T-helper 17 cell (primary cell): ENCODE measurements around the gene CKAP2. TPM values are rescaled to one million over a fixed set of nuclear protein-coding genes. Genes with fewer than 3 reads are reported as not detected.

Experiments used
- ATAC-seq: fragments of 150-1000 bp; cut with Tn5 transposase; 2 replicates; pipeline ENCODE4 v1.10.0; 2021; ENCODE audit warnings: mild to moderate bottlenecking, moderate library complexity
- DNase-seq, 3 donors: peaks; one replicate each; pipeline versions ENCODE4 v3.0.0 to v3.0.0-alpha.2; 2020 to 2021
- H3K9me3 ChIP-seq: one replicate; pipeline ENCODE4 v1.7.0; 2013; ENCODE audit warnings: low read length, mild to moderate bottlenecking; ENCODE audit not compliant: control insufficient read depth, poor library complexity, severe bottlenecking
- H3K27ac Mint-ChIP-seq: one replicate; pipeline ENCODE4 v1.8.0; 2022; ENCODE audit warnings: mild to moderate bottlenecking, moderate library complexity, mixed read lengths
- H3K27me3 Mint-ChIP-seq: one replicate; pipeline ENCODE4 v1.8.0; 2022; ENCODE audit warnings: mixed read lengths
- H3K36me3 Mint-ChIP-seq: one replicate; pipeline ENCODE4 v1.8.0; 2022; ENCODE audit warnings: low read depth, mixed read lengths
- H3K4me1 Mint-ChIP-seq: one replicate; pipeline ENCODE4 v1.8.0; 2022; ENCODE audit warnings: mild to moderate bottlenecking, mixed read lengths
- H3K4me3 Mint-ChIP-seq: one replicate; pipeline ENCODE4 v1.8.0; 2022; ENCODE audit warnings: mild to moderate bottlenecking, moderate library complexity, mixed read lengths
- total RNA-seq, 4 donors: library from RNA in 2 of 4; stranded (reverse) in 2 of 4; gene quantifications; one replicate each; pipeline ENCODE4 v1.2.3 and lab custom pipeline; 2022 to 2026

The CKAP2 gene
- total RNA-seq, 2 donors from 2014 or later: 21.8 to 27.8 TPM

GRCh38 chr13:52446265-52446664 is 9.0 kb upstream of the CKAP2 start:
- no peak overlapping the region for H3K4me3 Mint-ChIP-seq
- no peak for ATAC-seq
- H3K27ac Mint-ChIP-seq: no peak overlapping the region

GRCh38 chr13:52447354-52447753 is 7.9 kb upstream of the CKAP2 start:
- ATAC-seq: no peak
- H3K9me3 ChIP-seq: no peaks in the 10 kb centered on the region
- Mint-ChIP-seq H3K27me3 (no peaks in the 10 kb centered on the region), H3K36me3 (no peaks in the 10 kb centered on the region), H3K4me3 (no peak overlapping the region), H3K4me1 (peaks cover 28% of the 10 kb centered on the region), H3K27ac (no peak overlapping the region)
- no peak for DNase-seq

More at GRCh38 chr13:52446265-52446664, 9.0 kb upstream of the CKAP2 start:
- no peaks in the 10 kb centered on the region for H3K27me3 Mint-ChIP-seq
- no peaks in the 10 kb centered on the region for H3K36me3 Mint-ChIP-seq
- H3K9me3 ChIP-seq: no peaks in the 10 kb centered on the region
- peaks cover 28% of the 10 kb centered on the region for H3K4me1 Mint-ChIP-seq
- no peak for DNase-seq

- ATAC-seq (no peak), DNase-seq (no peak)
- H3K36me3 Mint-ChIP-seq: no peaks in the 10 kb centered on the region
- no peak overlapping the region for H3K4me3 Mint-ChIP-seq
- peaks cover 25% of the 10 kb centered on the region for H3K4me1 Mint-ChIP-seq
- H3K27me3 Mint-ChIP-seq: no peaks in the 10 kb centered on the region
- peak overlapping the region; percentile 85 for H3K27ac Mint-ChIP-seq
- no peaks in the 10 kb centered on the region for H3K9me3 ChIP-seq
These were observed 7.3 kb upstream of the CKAP2 start for GRCh38 chr13:52447815-52448552.

- Mint-ChIP-seq H3K36me3 (no peaks in the 10 kb centered on the region), H3K4me1 (peaks cover 33% of the 10 kb centered on the region), H3K4me3 (peak overlapping the region; percentile 95), H3K27ac (peak overlapping the region; percentile 85), H3K27me3 (no peaks in the 10 kb centered on the region)
- no peaks in the 10 kb centered on the region for H3K9me3 ChIP-seq
- ATAC-seq (no peak), DNase-seq (no peak)
These were observed 5.8 kb upstream of the CKAP2 start for GRCh38 chr13:52449331-52450011.

GRCh38 chr13:52450012-52450792 is 5.1 kb upstream of the CKAP2 start, which contains the start of gene VPS36:
Gene VPS36, minus strand, starts transcription at chr13:52450634. Its CDS starts 40 bp downstream, at chr13:52450594.
- Mint-ChIP-seq H3K27ac (peak within 1 kb of the TSS; percentile 85), H3K27me3 (no peaks in the 10 kb centered on the region), H3K4me1 (peaks cover 40% of the 10 kb centered on the region), H3K36me3 (peaks cover under 1% of the 10 kb centered on the region), H3K4me3 (peak within 1 kb of the TSS; percentile 95)
- DNase-seq (peak; percentile 91 to 98 (median 97)), ATAC-seq (peak; percentile 76)
- H3K9me3 ChIP-seq: no peaks in the 10 kb centered on the region

GRCh38 chr13:52450793-52451116 is 4.5 kb upstream of the CKAP2 start:
- peak overlapping the region; percentile 76 for H3K4me3 Mint-ChIP-seq
- H3K4me1 Mint-ChIP-seq: peaks cover 42% of the 10 kb centered on the region
- peak overlapping the region; percentile 68 for H3K27ac Mint-ChIP-seq
- DNase-seq (no peak), ATAC-seq (no peak)
- peaks cover 2% of the 10 kb centered on the region for H3K36me3 Mint-ChIP-seq
- no peaks in the 10 kb centered on the region for H3K27me3 Mint-ChIP-seq
- no peaks in the 10 kb centered on the region for H3K9me3 ChIP-seq

- Mint-ChIP-seq H3K27me3 (no peaks in the 10 kb centered on the region), H3K36me3 (peaks cover 2% of the 10 kb centered on the region), H3K27ac (peak overlapping the region; percentile 68), H3K4me1 (peaks cover 46% of the 10 kb centered on the region), H3K4me3 (peak overlapping the region; percentile 76)
- no peaks in the 10 kb centered on the region for H3K9me3 ChIP-seq
- ATAC-seq (no peak), DNase-seq (no peak)
These were observed 4.0 kb upstream of the CKAP2 start for GRCh38 chr13:52451135-52451804.

- Mint-ChIP-seq H3K4me3 (no peak overlapping the region), H3K4me1 (peaks cover 45% of the 10 kb centered on the region), H3K27ac (peak overlapping the region; percentile 97), H3K36me3 (peaks cover 2% of the 10 kb centered on the region), H3K27me3 (no peaks in the 10 kb centered on the region)
- DNase-seq (no peak), ATAC-seq (no peak)
- H3K9me3 ChIP-seq: no peaks in the 10 kb centered on the region
These were observed 2.8 kb upstream of the CKAP2 start for GRCh38 chr13:52452470-52452869.

GRCh38 chr13:52454459-52454819 is 839 bp upstream of the CKAP2 start:
- H3K4me1 Mint-ChIP-seq: peaks cover 31% of the 10 kb centered on the region
- H3K27me3 Mint-ChIP-seq: no peaks in the 10 kb centered on the region
- H3K36me3 Mint-ChIP-seq: peaks cover 2% of the 10 kb centered on the region
- H3K9me3 ChIP-seq: no peaks in the 10 kb centered on the region
- H3K27ac Mint-ChIP-seq: peak overlapping the region; percentile 97
- peak; percentile 2 for ATAC-seq
- H3K4me3 Mint-ChIP-seq: peak overlapping the region; percentile 97
- peak in 2 of 3 donors; percentile 9 to 10 for DNase-seq

GRCh38 chr13:52455677-52456041 is 381 bp downstream of the CKAP2 start:
- H3K9me3 ChIP-seq: no peaks in the 10 kb centered on the region
- Mint-ChIP-seq H3K27ac (peak overlapping the region; percentile 97), H3K27me3 (no peaks in the 10 kb centered on the region), H3K4me3 (peak overlapping the region; percentile 97), H3K36me3 (peaks cover 2% of the 10 kb centered on the region), H3K4me1 (peaks cover 27% of the 10 kb centered on the region)
- ATAC-seq: peak; percentile 39
- peak; percentile 52 to 72 (median 68) for DNase-seq

- H3K9me3 ChIP-seq: no peaks in the 10 kb centered on the region
- no peak overlapping the region for H3K27ac Mint-ChIP-seq
- DNase-seq (no peak), ATAC-seq (no peak)
- no peaks in the 10 kb centered on the region for H3K27me3 Mint-ChIP-seq
- H3K4me1 Mint-ChIP-seq: peaks cover 26% of the 10 kb centered on the region
- H3K4me3 Mint-ChIP-seq: no peak overlapping the region
- peaks cover 2% of the 10 kb centered on the region for H3K36me3 Mint-ChIP-seq
These were observed 4.4 kb downstream of the CKAP2 start for GRCh38 chr13:52459668-52460067.

GRCh38 chr13:52461265-52461664 is 6.0 kb downstream of the CKAP2 start:
- H3K27me3 Mint-ChIP-seq: no peaks in the 10 kb centered on the region
- no peaks in the 10 kb centered on the region for H3K9me3 ChIP-seq
- DNase-seq: no peak
- no peaks in the 10 kb centered on the region for H3K36me3 Mint-ChIP-seq
- peaks cover 15% of the 10 kb centered on the region for H3K4me1 Mint-ChIP-seq
- ATAC-seq: peak; percentile 35
- peak overlapping the region; percentile 56 for H3K4me3 Mint-ChIP-seq
- peak overlapping the region; percentile 67 for H3K27ac Mint-ChIP-seq

GRCh38 chr13:52463526-52463925 is 8.2 kb downstream of the CKAP2 start:
- DNase-seq (no peak), ATAC-seq (no peak)
- Mint-ChIP-seq H3K4me3 (no peak overlapping the region), H3K27me3 (no peaks in the 10 kb centered on the region), H3K27ac (no peak overlapping the region), H3K36me3 (peaks cover 2% of the 10 kb centered on the region), H3K4me1 (peaks cover 14% of the 10 kb centered on the region)
- no peaks in the 10 kb centered on the region for H3K9me3 ChIP-seq
